ENCODE data around the gene UBE4B. TPM values are rescaled to one million over a fixed set of nuclear protein-coding genes. Genes with fewer than 3 reads are reported as not detected.
"Not testable (repeated sequence)": the region's sequence is repeated elsewhere in the genome, so short reads cannot be mapped to it uniquely, and the experiment has no call there.

UBE4B gene
- polyA plus RNA-seq, 4 donors: 8.6 to 47.3 (median 19.8) TPM

- DNase-seq (no peak), FAIRE-seq (no peak)
- no peaks in the 10 kb centered on the region for H3K4me1 ChIP-seq (ENCODE audit: control insufficient read depth in 3 of 3, insufficient read depth in 2 of 3, low read depth in 1 of 3, low read length in 2 of 3)
- WGBS, 3 donors: 82 to 88% (median 84%) methylated on average over 6 of the region's 6 CpGs
- no peaks in the 10 kb centered on the region for H3K36me3 ChIP-seq (ENCODE audit: control insufficient read depth in 3 of 3, insufficient read depth in 2 of 3, low read depth in 1 of 3, low read length in 3 of 3)
- H3K27me3 ChIP-seq (ENCODE audit: control insufficient read depth in 3 of 3, insufficient read depth in 3 of 3, low read length in 3 of 3): no peaks in the 10 kb centered on the region
- H3K9me3 ChIP-seq (ENCODE audit: control insufficient read depth in 2 of 2, insufficient read depth in 1 of 2, low read depth in 1 of 2, low read length in 1 of 2): peaks cover 0 to 4% of the 10 kb centered on the region in 2 donors
- H3K4me3 ChIP-seq (ENCODE audit: low read depth in 1 of 3, low read length in 3 of 3): no peak overlapping the region
- no peak overlapping the region for H3K27ac ChIP-seq (ENCODE audit: low read depth in 1 of 3, low read length in 2 of 3)
Observed at GRCh38 chr1:10193288-10193687, 160.5 kb downstream of the UBE4B start.

GRCh38 chr1:10195570-10195969 lies 162.8 kb downstream of the UBE4B start:
- H3K4me3 ChIP-seq (ENCODE audit: low read depth in 1 of 3, low read length in 3 of 3): no peak overlapping the region
- no peaks in the 10 kb centered on the region for H3K36me3 ChIP-seq (ENCODE audit: control insufficient read depth in 3 of 3, insufficient read depth in 2 of 3, low read depth in 1 of 3, low read length in 3 of 3)
- no peaks in the 10 kb centered on the region for H3K9me3 ChIP-seq (ENCODE audit: control insufficient read depth in 2 of 2, insufficient read depth in 1 of 2, low read depth in 1 of 2, low read length in 1 of 2)
- FAIRE-seq (no peak), DNase-seq (peak; percentile 19 to 51)
- H3K27me3 ChIP-seq (ENCODE audit: control insufficient read depth in 3 of 3, insufficient read depth in 3 of 3, low read length in 3 of 3): no peaks in the 10 kb centered on the region
- H3K27ac ChIP-seq (ENCODE audit: low read depth in 1 of 3, low read length in 2 of 3): no peak overlapping the region
- 69 to 82% (median 73%) methylated on average over 6 of the region's 6 CpGs for WGBS, 3 donors
- H3K4me1 ChIP-seq (ENCODE audit: control insufficient read depth in 3 of 3, insufficient read depth in 2 of 3, low read depth in 1 of 3, low read length in 2 of 3): no peaks in the 10 kb centered on the region

- no peaks in the 10 kb centered on the region for H3K9me3 ChIP-seq (ENCODE audit: control insufficient read depth in 2 of 2, insufficient read depth in 1 of 2, low read depth in 1 of 2, low read length in 1 of 2)
- H3K27ac ChIP-seq (ENCODE audit: low read depth in 1 of 3, low read length in 2 of 3): no peak overlapping the region
- no peak overlapping the region for H3K4me3 ChIP-seq (ENCODE audit: low read depth in 1 of 3, low read length in 3 of 3)
- no peaks in the 10 kb centered on the region for H3K4me1 ChIP-seq (ENCODE audit: control insufficient read depth in 3 of 3, insufficient read depth in 2 of 3, low read depth in 1 of 3, low read length in 2 of 3)
- FAIRE-seq (no peak), DNase-seq (no peak)
- 65 to 88% (median 85%) methylated on average over 3 of the region's 3 CpGs for WGBS, 3 donors
- no peaks in the 10 kb centered on the region for H3K36me3 ChIP-seq (ENCODE audit: control insufficient read depth in 3 of 3, insufficient read depth in 2 of 3, low read depth in 1 of 3, low read length in 3 of 3)
- peaks cover 0 to 3% (median 0%) of the 10 kb centered on the region in 3 donors for H3K27me3 ChIP-seq (ENCODE audit: control insufficient read depth in 3 of 3, insufficient read depth in 3 of 3, low read length in 3 of 3)
Observed at GRCh38 chr1:10196976-10197375, 164.2 kb downstream of the UBE4B start.

- DNase-seq: no peak
- Histone ChIP-seq H3K9me3 (ENCODE audit: control insufficient read depth in 2 of 2, insufficient read depth in 1 of 2, low read depth in 1 of 2, low read length in 1 of 2) (no peaks in the 10 kb centered on the region), H3K27ac (ENCODE audit: low read depth in 1 of 3, low read length in 2 of 3) (no peak overlapping the region), H3K4me1 (ENCODE audit: control insufficient read depth in 3 of 3, insufficient read depth in 2 of 3, low read depth in 1 of 3, low read length in 2 of 3) (no peaks in the 10 kb centered on the region), H3K4me3 (ENCODE audit: low read depth in 1 of 3, low read length in 3 of 3) (no peak overlapping the region), H3K36me3 (ENCODE audit: control insufficient read depth in 3 of 3, insufficient read depth in 2 of 3, low read depth in 1 of 3, low read length in 3 of 3) (no peaks in the 10 kb centered on the region), H3K27me3 (ENCODE audit: control insufficient read depth in 3 of 3, insufficient read depth in 3 of 3, low read length in 3 of 3) (peaks cover 0 to 3% (median 0%) of the 10 kb centered on the region in 3 donors)
- FAIRE-seq: no peak
- 91 to 94% (median 92%) methylated on average over 4 of the region's 4 CpGs for WGBS, 3 donors
Observed at GRCh38 chr1:10200620-10201019, 167.9 kb downstream of the UBE4B start.

GRCh38 chr1:10204003-10204642 lies 171.4 kb downstream of the UBE4B start:
- DNase-seq (no peak), FAIRE-seq (no peak)
- Histone ChIP-seq H3K36me3 (ENCODE audit: control insufficient read depth in 3 of 3, insufficient read depth in 2 of 3, low read depth in 1 of 3, low read length in 3 of 3) (no peaks in the 10 kb centered on the region), H3K9me3 (ENCODE audit: control insufficient read depth in 2 of 2, insufficient read depth in 1 of 2, low read depth in 1 of 2, low read length in 1 of 2) (no peaks in the 10 kb centered on the region), H3K4me3 (ENCODE audit: low read depth in 1 of 3, low read length in 3 of 3) (no peak overlapping the region), H3K27me3 (ENCODE audit: control insufficient read depth in 3 of 3, insufficient read depth in 3 of 3, low read length in 3 of 3) (peaks cover 0 to 3% (median 0%) of the 10 kb centered on the region in 3 donors), H3K4me1 (ENCODE audit: control insufficient read depth in 3 of 3, insufficient read depth in 2 of 3, low read depth in 1 of 3, low read length in 2 of 3) (no peaks in the 10 kb centered on the region), H3K27ac (ENCODE audit: low read depth in 1 of 3, low read length in 2 of 3) (no peak overlapping the region)
- 73 to 83% (median 80%) methylated on average over 7 of the region's 7 CpGs for WGBS, 3 donors

- FAIRE-seq: not testable (repeated sequence)
Observed at GRCh38 chr1:10205206-10205605, 172.4 kb downstream of the UBE4B start.

GRCh38 chr1:10207810-10208209 lies 175.1 kb downstream of the UBE4B start:
- no peaks in the 10 kb centered on the region for H3K9me3 ChIP-seq (ENCODE audit: control insufficient read depth in 2 of 2, insufficient read depth in 1 of 2, low read depth in 1 of 2, low read length in 1 of 2)
- no peaks in the 10 kb centered on the region for H3K27me3 ChIP-seq (ENCODE audit: control insufficient read depth in 3 of 3, insufficient read depth in 3 of 3, low read length in 3 of 3)
- no peaks in the 10 kb centered on the region for H3K36me3 ChIP-seq (ENCODE audit: control insufficient read depth in 3 of 3, insufficient read depth in 2 of 3, low read depth in 1 of 3, low read length in 3 of 3)
- 85 to 94% (median 90%) methylated on average over 3 of the region's 3 CpGs for WGBS, 3 donors
- FAIRE-seq (no peak), DNase-seq (no peak)
- no peak overlapping the region for H3K4me3 ChIP-seq (ENCODE audit: low read depth in 1 of 3, low read length in 3 of 3)
- H3K4me1 ChIP-seq (ENCODE audit: control insufficient read depth in 3 of 3, insufficient read depth in 2 of 3, low read depth in 1 of 3, low read length in 2 of 3): peaks cover 0 to 6% (median 4%) of the 10 kb centered on the region in 3 donors
- no peak overlapping the region for H3K27ac ChIP-seq (ENCODE audit: low read depth in 1 of 3, low read length in 2 of 3)

More at GRCh38 chr1:10205206-10205605, 172.4 kb downstream of the UBE4B start:
- not testable (repeated sequence) for DNase-seq; H3K4me3 ChIP-seq (ENCODE audit: low read depth in 1 of 3, low read length in 3 of 3); H3K27ac ChIP-seq (ENCODE audit: low read depth in 1 of 3, low read length in 2 of 3); H3K4me1 ChIP-seq (ENCODE audit: control insufficient read depth in 3 of 3, insufficient read depth in 2 of 3, low read depth in 1 of 3, low read length in 2 of 3); H3K9me3 ChIP-seq (ENCODE audit: control insufficient read depth in 2 of 2, insufficient read depth in 1 of 2, low read depth in 1 of 2, low read length in 1 of 2); H3K27me3 ChIP-seq (ENCODE audit: control insufficient read depth in 3 of 3, insufficient read depth in 3 of 3, low read length in 3 of 3); H3K36me3 ChIP-seq (ENCODE audit: control insufficient read depth in 3 of 3, insufficient read depth in 2 of 3, low read depth in 1 of 3, low read length in 3 of 3)
- WGBS, 3 donors: 85 to 89% (median 88%) methylated on average over 14 of the region's 14 CpGs

GRCh38 chr1:10208537-10208936 lies 175.8 kb downstream of the UBE4B start:
- Histone ChIP-seq H3K4me1 (ENCODE audit: control insufficient read depth in 3 of 3, insufficient read depth in 2 of 3, low read depth in 1 of 3, low read length in 2 of 3) (peaks cover 0 to 6% (median 4%) of the 10 kb centered on the region in 3 donors), H3K4me3 (ENCODE audit: low read depth in 1 of 3, low read length in 3 of 3) (no peak overlapping the region), H3K27me3 (ENCODE audit: control insufficient read depth in 3 of 3, insufficient read depth in 3 of 3, low read length in 3 of 3) (no peaks in the 10 kb centered on the region), H3K27ac (ENCODE audit: low read depth in 1 of 3, low read length in 2 of 3) (no peak overlapping the region), H3K36me3 (ENCODE audit: control insufficient read depth in 3 of 3, insufficient read depth in 2 of 3, low read depth in 1 of 3, low read length in 3 of 3) (no peaks in the 10 kb centered on the region), H3K9me3 (ENCODE audit: control insufficient read depth in 2 of 2, insufficient read depth in 1 of 2, low read depth in 1 of 2, low read length in 1 of 2) (no peaks in the 10 kb centered on the region)
- FAIRE-seq (no peak), DNase-seq (no peak)
- 83 to 92% (median 85%) methylated on average over 11 of the region's 11 CpGs for WGBS, 3 donors

- no peak for FAIRE-seq
- peak overlapping the region; percentile 50 to 96 (median 90) for H3K27ac ChIP-seq (ENCODE audit: low read depth in 1 of 3, low read length in 2 of 3)
- peaks cover 0 to 6% (median 4%) of the 10 kb centered on the region in 3 donors for H3K4me1 ChIP-seq (ENCODE audit: control insufficient read depth in 3 of 3, insufficient read depth in 2 of 3, low read depth in 1 of 3, low read length in 2 of 3)
- no peaks in the 10 kb centered on the region for H3K9me3 ChIP-seq (ENCODE audit: control insufficient read depth in 2 of 2, insufficient read depth in 1 of 2, low read depth in 1 of 2, low read length in 1 of 2)
- DNase-seq: no peak
- H3K27me3 ChIP-seq (ENCODE audit: control insufficient read depth in 3 of 3, insufficient read depth in 3 of 3, low read length in 3 of 3): no peaks in the 10 kb centered on the region
- WGBS, 3 donors: 2 to 4% (median 3%) methylated on average over 8 of the region's 8 CpGs
- H3K4me3 ChIP-seq (ENCODE audit: low read depth in 1 of 3, low read length in 3 of 3): peak overlapping the region; percentile 40 to 95 (median 88)
- H3K36me3 ChIP-seq (ENCODE audit: control insufficient read depth in 3 of 3, insufficient read depth in 2 of 3, low read depth in 1 of 3, low read length in 3 of 3): no peaks in the 10 kb centered on the region
Observed at GRCh38 chr1:10209590-10209904, 176.8 kb downstream of the UBE4B start.

Data from small intestine (tissue), 7 donors.